ENCODE measurements around the gene CCDC85C. TPM values are rescaled to one million over a fixed set of nuclear protein-coding genes. Genes with fewer than 3 reads are reported as not detected.

Gene CCDC85C
- total RNA-seq, 2 experiments from 2014 or later, result 6.4 to 15.0 TPM

DNA sequence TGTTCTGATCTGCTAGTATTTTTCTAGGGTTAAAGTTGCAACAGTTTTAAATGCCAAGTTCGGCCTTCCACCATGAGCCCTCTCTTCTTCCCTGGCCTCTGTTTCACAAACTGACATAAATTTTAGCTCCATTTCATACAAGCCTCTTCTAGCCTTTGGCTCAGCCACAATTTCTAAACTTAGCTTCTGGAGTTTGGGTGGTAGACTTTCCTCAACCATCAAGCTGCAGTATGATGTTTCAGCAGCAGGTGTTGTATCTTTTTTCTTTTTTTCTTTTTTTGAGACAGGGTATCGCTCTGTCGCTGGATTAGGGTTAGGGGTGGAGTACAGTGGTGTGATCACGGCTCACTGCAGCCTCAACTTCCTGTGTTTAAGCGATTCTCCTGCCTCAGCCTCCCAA is 152.8 kb downstream of the CCDC85C start:
- POLR2A ChIA-PET, result interaction anchor here (0.6 to 1.3 kb wide), 5 partner anchors 19 to 38 kb away, joined by 3 to 4 read pairs (median 4); partner anchors contain the start of genes CCNK and SETD3
- Histone ChIP-seq H3K4me1 (ENCODE audit: insufficient read depth, low read length, poor library complexity, severe bottlenecking) (no peaks in the 10 kb centered on the region), H3K4me2 (ENCODE audit: low read length) (no peak overlapping the region), H3K79me2 (ENCODE audit: insufficient read depth, low read depth, low read length) (no peaks in the 10 kb centered on the region), H4K20me1 (ENCODE audit: insufficient read depth, low read length) (no peaks in the 10 kb centered on the region), H2AFZ (ENCODE audit: low read length) (no peak overlapping the region), H3K4me3 (ENCODE audit: low read depth, low read length, poor library complexity, severe bottlenecking) (no peak overlapping the region), H3K9me2 (ENCODE audit: insufficient read depth, low read length) (no peaks in the 10 kb centered on the region), H3K36me3 (ENCODE audit: insufficient read depth, low read length) (peaks cover 79% of the 10 kb centered on the region; the same call in 1 of the 2 replicates), H3K27ac (ENCODE audit: low read depth, low read length, poor library complexity, severe bottlenecking) (no peak overlapping the region), H3K9me3 (ENCODE audit: low read length) (no peaks in the 10 kb centered on the region)
- no TSS peak for BruUV-seq (replicated peaks)
- CTCF ChIA-PET (ENCODE audit: unreplicated experiment), result no interaction called here
- DNase-seq (ENCODE audit: low spot score), result no peak
- intact Hi-C loops (cut with micrococcal nuclease; ENCODE audit: unreplicated experiment), result no loop called here
- TF ChIP-seq EZH2phosphoT487 (IDR thresholded peaks at IDR 0.05; ENCODE audit: borderline replicate concordance, low read depth, low read length), result no peak
- TF ChIP-seq, protein P1, sequence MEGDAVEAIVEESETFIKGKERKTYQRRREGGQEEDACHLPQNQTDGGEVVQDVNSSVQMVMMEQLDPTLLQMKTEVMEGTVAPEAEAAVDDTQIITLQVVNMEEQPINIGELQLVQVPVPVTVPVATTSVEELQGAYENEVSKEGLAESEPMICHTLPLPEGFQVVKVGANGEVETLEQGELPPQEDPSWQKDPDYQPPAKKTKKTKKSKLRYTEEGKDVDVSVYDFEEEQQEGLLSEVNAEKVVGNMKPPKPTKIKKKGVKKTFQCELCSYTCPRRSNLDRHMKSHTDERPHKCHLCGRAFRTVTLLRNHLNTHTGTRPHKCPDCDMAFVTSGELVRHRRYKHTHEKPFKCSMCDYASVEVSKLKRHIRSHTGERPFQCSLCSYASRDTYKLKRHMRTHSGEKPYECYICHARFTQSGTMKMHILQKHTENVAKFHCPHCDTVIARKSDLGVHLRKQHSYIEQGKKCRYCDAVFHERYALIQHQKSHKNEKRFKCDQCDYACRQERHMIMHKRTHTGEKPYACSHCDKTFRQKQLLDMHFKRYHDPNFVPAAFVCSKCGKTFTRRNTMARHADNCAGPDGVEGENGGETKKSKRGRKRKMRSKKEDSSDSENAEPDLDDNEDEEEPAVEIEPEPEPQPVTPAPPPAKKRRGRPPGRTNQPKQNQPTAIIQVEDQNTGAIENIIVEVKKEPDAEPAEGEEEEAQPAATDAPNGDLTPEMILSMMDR (conservative IDR thresholded peaks at IDR 0.05; ENCODE audit: low read length), result no peak

DNA sequence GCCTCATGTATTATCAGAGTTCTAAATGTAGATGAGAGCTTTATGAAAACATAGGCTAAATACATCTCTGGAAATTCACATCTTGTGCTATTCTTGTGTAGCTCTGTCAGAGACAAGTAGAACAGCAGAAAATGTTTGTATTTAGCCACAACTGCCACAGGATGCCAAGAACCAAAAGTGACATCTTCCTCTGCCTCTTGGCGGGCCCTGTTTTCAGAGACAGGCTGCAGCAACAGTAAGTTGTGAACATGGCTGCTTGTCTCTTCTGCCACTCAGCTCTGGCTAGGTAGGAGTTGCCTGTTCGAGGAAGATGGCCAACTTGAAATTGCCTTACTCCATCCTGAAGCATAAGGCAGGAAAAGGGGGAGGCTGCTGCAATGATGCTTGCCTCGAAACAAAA is 153.7 kb downstream of the CCDC85C start:
- H3K4me2 ChIP-seq (ENCODE audit: low read length), result no peak overlapping the region
- TF ChIP-seq, protein P1 (conservative IDR thresholded peaks at IDR 0.05; ENCODE audit: low read length), result no peak
- TF ChIP-seq EZH2phosphoT487 (IDR thresholded peaks at IDR 0.05; ENCODE audit: borderline replicate concordance, low read depth, low read length), result no peak
- ChIA-PET CTCF (ENCODE audit: unreplicated experiment) (no interaction called here), POLR2A (interaction anchor here (0.6 to 2.1 kb wide), 4 partner anchors 9 to 34 kb away, joined by 4 to 8 read pairs (median 6); partner anchors contain the start of genes CCNK and SETD3)
- no peaks in the 10 kb centered on the region for H3K9me2 ChIP-seq (ENCODE audit: insufficient read depth, low read length)
- no peak overlapping the region for H2AFZ ChIP-seq (ENCODE audit: low read length)
- DNase-seq (ENCODE audit: low spot score), result no peak
- no peaks in the 10 kb centered on the region for H4K20me1 ChIP-seq (ENCODE audit: insufficient read depth, low read length)
- H3K4me1 ChIP-seq (ENCODE audit: insufficient read depth, low read length, poor library complexity, severe bottlenecking), result no peaks in the 10 kb centered on the region
- no peak overlapping the region for H3K4me3 ChIP-seq (ENCODE audit: low read depth, low read length, poor library complexity, severe bottlenecking)
- intact Hi-C loops (cut with micrococcal nuclease; ENCODE audit: unreplicated experiment), result no loop called here
- H3K36me3 ChIP-seq (ENCODE audit: insufficient read depth, low read length), result peaks cover 76% of the 10 kb centered on the region; the same call in 1 of the 2 replicates
- no TSS peak for BruUV-seq (replicated peaks)
- no peak overlapping the region for H3K27ac ChIP-seq (ENCODE audit: low read depth, low read length, poor library complexity, severe bottlenecking)
- H3K9me3 ChIP-seq (ENCODE audit: low read length), result no peaks in the 10 kb centered on the region
- no peaks in the 10 kb centered on the region for H3K79me2 ChIP-seq (ENCODE audit: insufficient read depth, low read depth, low read length)

Small RNAs within 50 kb of the gene (small RNA-seq; reads per million reads assigned to genes)
- not detected for gene RF00019

Other genes starting within 250 kb of the CCDC85C start
- 42.4 and 45.2 TPM in 2 replicates for gene SETD3, start 123.3 kb downstream of the CCDC85C start, total RNA-seq (2014; rRNA removed; shearing (Covaris generic))
- gene SETD3, start 123.3 kb downstream of the CCDC85C start, total RNA-seq (2022), result 62.1 and 65.5 TPM in 2 replicates
- gene CCNK, start 122.8 kb downstream of the CCDC85C start, total RNA-seq (2014; rRNA removed; shearing (Covaris generic)), result 25.1 and 38.8 TPM in 2 replicates
- gene CCNK, start 122.8 kb downstream of the CCDC85C start, total RNA-seq (2022), result 69.0 and 76.3 TPM in 2 replicates
- 0.25 and 1.5 TPM in 2 replicates for gene HHIPL1, start 40.9 kb upstream of the CCDC85C start, total RNA-seq (2014; rRNA removed; shearing (Covaris generic))
- 0.61 and 0.72 TPM in 2 replicates for gene HHIPL1, start 40.9 kb upstream of the CCDC85C start, total RNA-seq (2022)
- 2.0 and 4.1 TPM in 2 replicates for gene CYP46A1, start 80.1 kb upstream of the CCDC85C start, total RNA-seq (2014; rRNA removed; shearing (Covaris generic))
- gene CYP46A1, start 80.1 kb upstream of the CCDC85C start, total RNA-seq (2022), result 10.8 and 11.0 TPM in 2 replicates
- not detected in 2 replicates for gene EML1, start 189.2 kb upstream of the CCDC85C start, total RNA-seq (2014; rRNA removed; shearing (Covaris generic))
- gene EML1, start 189.2 kb upstream of the CCDC85C start, total RNA-seq (2022), result not detected in 2 replicates

Measured in OCI-LY7 (cell line).